GOT3 (cell line): ENCODE measurements around the gene ODAD3.
"Not testable (repeated sequence)": the region's sequence is repeated elsewhere in the genome, so short reads cannot be mapped to it uniquely, and the experiment has no call there.

Source experiments
- DNase-seq: peaks from one replicate; lab custom pipeline; 2025; ENCODE audit warnings: mixed read lengths; lab: John Stamatoyannopoulos, UW

The ODAD3 gene

DNA sequence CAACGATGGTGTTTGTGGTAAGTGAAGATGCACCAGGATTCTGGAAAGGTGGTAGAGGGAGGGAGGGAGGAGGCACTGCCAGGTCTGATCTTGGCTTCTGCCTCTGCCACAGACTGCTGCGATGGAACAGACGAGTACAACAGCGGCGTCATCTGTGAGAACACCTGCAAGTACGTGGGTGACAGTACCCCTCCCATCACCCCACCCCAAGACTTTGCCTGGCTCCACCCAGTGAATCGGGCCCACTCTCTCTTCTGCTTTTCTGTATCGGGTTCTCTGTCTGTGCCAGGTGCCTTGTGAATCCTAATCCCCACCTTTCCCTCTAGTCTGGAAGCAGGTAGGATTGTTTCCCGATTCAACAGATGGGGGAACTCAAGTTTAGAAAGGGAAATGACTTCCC lies 3.0 kb upstream of the ODAD3 start:
- no peak for DNase-seq

DNA sequence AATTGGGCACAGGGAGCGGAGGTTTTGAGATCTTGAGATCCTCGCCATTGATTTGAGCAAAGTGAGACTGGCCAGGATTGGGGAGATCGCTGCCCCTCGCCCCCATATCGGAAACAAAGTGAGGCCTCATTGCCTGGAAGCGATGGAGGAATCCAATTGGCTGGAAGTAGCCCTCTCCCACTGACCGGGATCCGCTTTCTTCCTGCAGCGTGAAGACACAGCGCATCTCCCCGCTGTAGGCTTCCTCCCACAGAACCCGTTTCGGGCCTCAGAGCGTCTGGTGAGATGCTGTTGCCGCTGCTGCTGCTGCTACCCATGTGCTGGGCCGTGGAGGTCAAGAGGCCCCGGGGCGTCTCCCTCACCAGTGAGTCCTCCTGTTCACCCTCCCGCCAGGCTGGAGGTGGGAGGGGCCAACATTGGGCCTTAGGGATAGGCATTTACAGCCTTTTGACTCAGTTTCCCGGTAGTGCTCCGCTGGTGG lies 952 bp upstream of the ODAD3 start:
- no peak for DNase-seq

DNA sequence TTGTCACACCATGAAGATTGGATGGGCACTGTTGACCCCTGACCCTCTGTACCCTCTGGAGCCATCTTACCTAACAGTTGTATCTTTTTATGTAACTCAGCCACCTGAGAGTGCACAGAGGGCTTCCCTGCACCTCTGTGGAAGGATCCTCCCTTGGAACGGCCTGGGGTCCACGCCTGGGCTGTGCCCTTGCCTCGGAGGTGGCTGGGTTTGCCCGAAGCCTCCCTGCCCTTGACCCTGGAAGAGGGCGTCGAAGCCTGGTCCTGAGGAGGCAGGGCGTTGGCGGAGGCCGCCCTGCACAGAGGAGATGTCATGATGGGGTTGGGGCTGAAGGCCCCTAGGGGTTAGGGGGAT lies 241 bp downstream of the ODAD3 start:
- DNase-seq, result no peak

- DNase-seq, result not testable (repeated sequence)
Observed at GRCh38 chr19:11433526-11433925, 1.4 kb downstream of the ODAD3 start.

- DNase-seq, result no peak
Observed at GRCh38 chr19:11426656-11427055, 8.3 kb downstream of the ODAD3 start.

DNA sequence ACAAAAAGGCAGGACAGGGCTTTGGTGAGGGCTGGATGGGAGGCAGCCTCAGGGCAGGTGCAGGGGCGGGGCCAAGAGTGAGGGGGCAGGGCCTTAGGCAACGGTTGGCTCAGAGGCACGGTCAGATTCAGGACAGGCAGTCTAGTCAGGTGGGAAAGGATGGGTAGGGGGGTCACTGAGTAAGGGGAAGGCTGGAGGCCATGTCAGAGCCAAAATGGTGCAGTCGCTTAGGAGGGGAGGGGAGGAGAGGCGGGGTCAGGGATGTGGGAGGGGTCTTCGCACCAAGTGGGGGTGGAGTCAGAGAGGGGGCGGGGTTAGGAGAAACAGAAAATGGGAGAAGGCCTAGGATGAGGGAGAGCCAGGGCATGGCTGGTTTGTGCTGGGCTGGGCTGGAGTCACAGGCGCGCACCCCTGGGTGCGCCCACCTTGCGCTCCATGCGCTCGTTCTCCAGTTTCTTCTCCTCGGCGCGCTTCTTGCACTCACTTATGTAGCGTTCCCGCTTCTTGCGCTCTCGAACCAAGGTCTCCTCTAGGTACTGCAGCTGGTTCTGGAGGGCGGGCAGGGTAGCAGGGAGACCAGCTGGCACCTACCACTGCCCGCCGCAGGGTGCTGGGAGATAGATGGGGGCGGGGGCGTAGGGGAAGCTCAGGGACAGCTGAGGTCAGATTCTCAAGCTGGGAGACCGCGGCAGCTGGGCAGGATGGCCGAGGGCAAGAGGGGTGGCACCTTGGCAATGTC lies 9.0 kb downstream of the ODAD3 start:
- no peak for DNase-seq

- DNase-seq, result no peak
Observed at GRCh38 chr19:11423791-11424181, 11.1 kb downstream of the ODAD3 start.

GRCh38 chr19:11423164-11423790 lies 11.6 kb downstream of the ODAD3 start:
- no peak for DNase-seq

- no peak for DNase-seq
Observed at GRCh38 chr19:11422163-11423065, 12.5 kb downstream of the ODAD3 start.

DNA sequence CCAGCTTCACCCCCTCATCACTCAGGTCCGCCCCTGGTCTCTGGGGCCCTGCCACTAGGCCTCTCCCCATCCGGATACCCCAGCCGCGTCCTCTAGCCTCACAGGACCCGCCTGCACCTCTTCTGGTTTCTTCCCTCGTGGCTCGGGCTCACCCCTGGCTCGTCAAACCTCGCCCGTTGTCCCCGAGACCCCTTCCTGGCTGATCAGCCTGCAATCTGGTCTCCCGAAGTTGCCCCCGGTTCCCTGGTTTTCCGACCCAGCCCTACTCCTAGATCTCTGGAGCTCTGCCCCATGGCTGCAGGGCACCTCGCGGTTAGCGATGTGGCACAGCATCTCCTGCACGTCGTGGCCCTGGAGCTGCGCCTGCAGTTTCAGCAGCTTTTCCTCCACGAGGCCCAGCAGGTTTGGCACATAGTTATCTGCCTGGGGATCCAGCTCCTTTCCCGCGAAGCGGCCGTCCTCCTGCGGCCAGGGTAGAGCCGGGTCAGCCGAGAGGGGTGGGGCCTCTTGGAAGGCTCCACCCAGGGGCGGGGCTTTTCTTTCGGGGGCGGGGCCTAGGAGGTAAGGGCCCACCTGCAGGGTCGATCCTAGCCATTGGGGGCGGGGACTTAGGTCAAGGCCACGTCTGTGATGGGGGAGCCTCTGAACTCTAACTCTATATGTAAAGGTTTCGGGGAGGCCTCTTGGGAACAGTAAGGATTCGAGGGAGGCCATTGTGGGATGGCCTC lies 13.4 kb downstream of the ODAD3 start:
- DNase-seq, result no peak

DNA sequence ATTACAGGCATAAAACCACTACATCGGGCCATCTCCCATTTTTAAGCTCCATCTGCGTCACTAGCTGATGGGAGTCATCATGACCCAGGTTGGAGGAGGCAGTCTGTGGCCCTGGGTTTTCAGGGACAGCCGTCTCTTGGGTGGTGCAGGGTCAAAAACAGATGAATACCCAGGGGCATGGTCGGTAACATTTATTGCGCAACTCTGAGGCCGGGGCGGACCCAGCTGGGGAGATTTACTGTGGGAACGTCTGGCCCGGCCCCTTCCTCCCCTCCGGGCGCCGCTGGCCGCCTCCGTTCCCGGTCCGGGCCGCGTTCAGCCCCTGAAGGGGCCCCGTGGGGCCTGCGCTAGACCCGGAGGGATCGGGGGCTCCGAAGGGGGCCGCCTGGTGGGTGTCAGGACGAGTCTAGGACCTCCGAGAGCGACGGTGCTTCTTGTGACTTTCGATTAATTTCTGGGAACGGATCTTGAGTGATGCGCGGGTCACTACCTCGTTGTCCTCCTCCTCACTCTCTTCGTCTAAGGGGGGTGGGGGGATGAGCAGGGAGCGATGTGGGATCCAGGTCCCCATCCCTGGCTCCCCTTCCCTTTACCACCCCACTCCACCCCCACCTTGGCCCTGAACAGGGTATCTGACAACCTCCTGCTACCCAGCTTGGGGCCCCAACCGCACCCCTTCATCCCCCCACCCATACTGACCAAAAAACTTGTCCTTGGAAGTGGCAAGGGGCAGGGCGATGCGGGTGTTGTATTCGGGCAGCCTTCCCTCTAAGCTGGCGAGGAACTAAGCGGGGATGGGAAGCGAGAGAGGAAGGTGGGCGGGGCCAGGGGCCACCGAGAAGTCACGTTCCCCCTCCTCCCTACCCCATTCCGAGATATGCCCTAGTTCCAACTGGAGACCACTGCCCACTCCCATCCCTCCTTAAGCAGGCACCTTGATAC lies 14.2 kb downstream of the ODAD3 start:
- DNase-seq, result no peak

- no peak for DNase-seq
Observed at GRCh38 chr19:11418549-11419506, 16.1 kb downstream of the ODAD3 start, which contains the start of gene RGL3. Gene RGL3, minus strand, starts transcription at chr19:11419314. Its CDS starts 36 bp downstream, at chr19:11419278.

DNA sequence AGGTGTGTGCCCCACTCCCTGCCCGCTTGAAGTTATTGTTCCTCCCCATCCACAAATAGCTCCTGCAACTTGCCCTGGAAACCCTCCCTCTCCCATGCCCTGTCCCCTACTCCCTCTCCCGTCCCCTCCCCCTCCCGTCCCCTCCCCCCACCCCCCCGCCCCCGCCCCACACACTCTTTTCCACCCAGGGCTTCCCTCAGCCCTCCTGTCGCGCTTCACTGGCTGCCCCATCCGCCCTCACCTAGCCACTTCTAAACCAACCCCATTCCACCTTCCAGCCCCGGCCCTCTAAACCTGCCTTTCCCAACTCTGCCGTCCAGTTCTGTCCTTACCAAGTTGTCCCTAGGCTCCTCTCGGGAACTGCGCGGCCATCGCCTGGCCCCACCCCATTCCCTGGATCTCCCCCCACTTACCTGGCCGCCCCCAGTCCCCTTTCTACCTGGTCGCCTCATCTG lies 16.8 kb downstream of the ODAD3 start:
- no peak for DNase-seq

DNA sequence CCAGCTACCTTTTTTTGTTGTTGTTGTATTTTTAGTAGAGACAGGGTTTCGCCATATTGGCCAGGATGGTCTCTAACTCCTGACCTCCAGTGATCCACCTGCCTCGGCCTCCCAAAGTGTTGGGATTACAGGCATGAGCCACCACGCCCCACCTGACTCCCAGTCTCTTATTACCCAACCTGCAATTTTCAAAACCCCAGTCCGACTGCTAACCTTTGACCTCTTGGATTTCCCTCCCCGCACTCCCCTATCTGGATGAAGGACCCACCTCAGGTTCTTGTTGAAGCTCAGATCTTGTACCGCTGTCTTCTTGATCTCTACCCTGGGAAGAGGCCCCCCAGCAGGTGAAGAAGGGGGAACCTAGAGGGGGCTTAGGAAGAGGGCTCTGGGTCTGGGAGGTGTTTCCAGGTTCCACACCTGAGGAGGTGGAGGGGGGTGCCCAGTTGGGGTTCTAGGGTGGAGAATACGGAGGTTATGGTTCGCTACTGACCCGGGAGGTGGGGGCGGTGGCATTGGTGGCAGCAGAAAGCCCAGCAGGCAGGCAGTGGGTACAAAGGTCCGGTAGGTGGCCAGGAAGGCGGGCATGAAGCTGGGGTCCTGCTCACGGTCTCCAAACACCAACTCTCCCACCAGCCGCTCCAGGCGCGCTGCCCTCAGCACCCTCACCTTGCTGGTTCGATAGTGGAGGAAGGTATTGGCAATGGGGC lies 18.4 kb downstream of the ODAD3 start:
- DNase-seq, result no peak

DNA sequence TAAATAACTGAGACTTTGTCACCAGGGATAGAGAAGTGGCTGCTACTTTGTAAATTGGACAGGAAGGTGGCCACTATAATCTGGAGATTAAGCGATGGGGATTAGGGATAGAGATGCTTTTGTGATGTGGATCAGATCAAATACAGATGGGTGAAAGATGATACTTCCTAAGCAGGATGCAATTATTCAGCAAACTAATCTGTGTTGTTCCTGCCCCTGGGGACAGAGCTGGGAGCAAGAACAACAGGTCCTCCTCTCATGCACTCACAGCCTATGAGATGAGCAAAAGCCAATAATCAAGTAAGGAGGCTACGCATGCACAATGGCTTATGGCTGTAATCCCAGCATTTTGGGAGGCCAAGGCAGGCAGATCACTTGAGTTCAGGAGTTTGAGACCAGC lies 20.4 kb downstream of the ODAD3 start:
- DNase-seq, result no peak

- no peak for DNase-seq
Observed at GRCh38 chr19:11410682-11411081, 24.2 kb downstream of the ODAD3 start.

GRCh38 chr19:11408591-11408990 lies 26.3 kb downstream of the ODAD3 start:
- DNase-seq, result no peak

GRCh38 chr19:11406703-11407236 lies 28.2 kb downstream of the ODAD3 start:
- not testable (repeated sequence) for DNase-seq
